ENCODE measurements around the gene STUM.
"Not testable (repeated sequence)": the region's sequence is repeated elsewhere in the genome, so short reads cannot be mapped to it uniquely, and the experiment has no call there.

Gene STUM

GRCh38 chr1:226633541-226634165 lies 85.1 kb downstream of the STUM start:
- Histone ChIP-seq H3K9me3 (ENCODE audit: control insufficient read depth, insufficient read depth, low read length) (no peaks in the 10 kb centered on the region), H3K27me3 (ENCODE audit: control insufficient read depth, insufficient read depth, low read length) (no peaks in the 10 kb centered on the region), H3K36me3 (ENCODE audit: control insufficient read depth, insufficient read depth, low read length) (no peaks in the 10 kb centered on the region), H3K4me3 (ENCODE audit: low read depth, low read length) (no peak overlapping the region), H3K4me1 (ENCODE audit: control insufficient read depth, insufficient read depth, low read length) (no peaks in the 10 kb centered on the region), H3K9ac (ENCODE audit: low read depth, low read length) (no peak overlapping the region)

GRCh38 chr1:226634166-226634588 lies 85.6 kb downstream of the STUM start:
- H3K36me3 ChIP-seq (ENCODE audit: control insufficient read depth, insufficient read depth, low read length), result no peaks in the 10 kb centered on the region
- H3K4me3 ChIP-seq (ENCODE audit: low read depth, low read length), result no peak overlapping the region
- H3K27me3 ChIP-seq (ENCODE audit: control insufficient read depth, insufficient read depth, low read length), result no peaks in the 10 kb centered on the region
- no peak overlapping the region for H3K9ac ChIP-seq (ENCODE audit: low read depth, low read length)
- no peaks in the 10 kb centered on the region for H3K4me1 ChIP-seq (ENCODE audit: control insufficient read depth, insufficient read depth, low read length)
- H3K9me3 ChIP-seq (ENCODE audit: control insufficient read depth, insufficient read depth, low read length), result no peaks in the 10 kb centered on the region

GRCh38 chr1:226634611-226635246 lies 86.2 kb downstream of the STUM start:
- no peaks in the 10 kb centered on the region for H3K9me3 ChIP-seq (ENCODE audit: control insufficient read depth, insufficient read depth, low read length)
- H3K36me3 ChIP-seq (ENCODE audit: control insufficient read depth, insufficient read depth, low read length), result no peaks in the 10 kb centered on the region
- no peaks in the 10 kb centered on the region for H3K27me3 ChIP-seq (ENCODE audit: control insufficient read depth, insufficient read depth, low read length)
- no peak overlapping the region for H3K4me3 ChIP-seq (ENCODE audit: low read depth, low read length)
- H3K9ac ChIP-seq (ENCODE audit: low read depth, low read length), result no peak overlapping the region
- no peaks in the 10 kb centered on the region for H3K4me1 ChIP-seq (ENCODE audit: control insufficient read depth, insufficient read depth, low read length)

GRCh38 chr1:226635456-226635941 lies 86.9 kb downstream of the STUM start:
- Histone ChIP-seq H3K36me3 (ENCODE audit: control insufficient read depth, insufficient read depth, low read length) (no peaks in the 10 kb centered on the region), H3K4me1 (ENCODE audit: control insufficient read depth, insufficient read depth, low read length) (no peaks in the 10 kb centered on the region), H3K9me3 (ENCODE audit: control insufficient read depth, insufficient read depth, low read length) (no peaks in the 10 kb centered on the region), H3K27me3 (ENCODE audit: control insufficient read depth, insufficient read depth, low read length) (no peaks in the 10 kb centered on the region), H3K4me3 (ENCODE audit: low read depth, low read length) (no peak overlapping the region), H3K9ac (ENCODE audit: low read depth, low read length) (no peak overlapping the region)

GRCh38 chr1:226636847-226637096 lies 88.2 kb downstream of the STUM start:
- H3K4me1 ChIP-seq (ENCODE audit: control insufficient read depth, insufficient read depth, low read length), result no peaks in the 10 kb centered on the region
- H3K9ac ChIP-seq (ENCODE audit: low read depth, low read length), result no peak overlapping the region
- no peaks in the 10 kb centered on the region for H3K27me3 ChIP-seq (ENCODE audit: control insufficient read depth, insufficient read depth, low read length)
- no peak overlapping the region for H3K4me3 ChIP-seq (ENCODE audit: low read depth, low read length)
- H3K36me3 ChIP-seq (ENCODE audit: control insufficient read depth, insufficient read depth, low read length), result no peaks in the 10 kb centered on the region
- H3K9me3 ChIP-seq (ENCODE audit: control insufficient read depth, insufficient read depth, low read length), result no peaks in the 10 kb centered on the region

- Histone ChIP-seq H3K27me3 (ENCODE audit: control insufficient read depth, insufficient read depth, low read length) (no peaks in the 10 kb centered on the region), H3K36me3 (ENCODE audit: control insufficient read depth, insufficient read depth, low read length) (no peaks in the 10 kb centered on the region), H3K9ac (ENCODE audit: low read depth, low read length) (no peak overlapping the region), H3K9me3 (ENCODE audit: control insufficient read depth, insufficient read depth, low read length) (no peaks in the 10 kb centered on the region), H3K4me1 (ENCODE audit: control insufficient read depth, insufficient read depth, low read length) (no peaks in the 10 kb centered on the region), H3K4me3 (ENCODE audit: low read depth, low read length) (no peak overlapping the region)
Observed at GRCh38 chr1:226637147-226637935, 88.8 kb downstream of the STUM start.

- Histone ChIP-seq H3K4me1 (ENCODE audit: control insufficient read depth, insufficient read depth, low read length) (no peaks in the 10 kb centered on the region), H3K9me3 (ENCODE audit: control insufficient read depth, insufficient read depth, low read length) (no peaks in the 10 kb centered on the region), H3K36me3 (ENCODE audit: control insufficient read depth, insufficient read depth, low read length) (no peaks in the 10 kb centered on the region)
Observed at GRCh38 chr1:226638001-226638601, 89.5 kb downstream of the STUM start.

GRCh38 chr1:226638608-226639007 lies 90.0 kb downstream of the STUM start:
- H3K36me3 ChIP-seq (ENCODE audit: control insufficient read depth, insufficient read depth, low read length), result no peaks in the 10 kb centered on the region
- no peaks in the 10 kb centered on the region for H3K4me1 ChIP-seq (ENCODE audit: control insufficient read depth, insufficient read depth, low read length)

More at GRCh38 chr1:226638001-226638601, 89.5 kb downstream of the STUM start:
- H3K9ac ChIP-seq (ENCODE audit: low read depth, low read length), result no peak overlapping the region
- no peak overlapping the region for H3K4me3 ChIP-seq (ENCODE audit: low read depth, low read length)
- no peaks in the 10 kb centered on the region for H3K27me3 ChIP-seq (ENCODE audit: control insufficient read depth, insufficient read depth, low read length)

GRCh38 chr1:226639206-226639605 lies 90.6 kb downstream of the STUM start:
- not testable (repeated sequence) for H3K4me3 ChIP-seq (ENCODE audit: low read depth, low read length); H3K27me3 ChIP-seq (ENCODE audit: control insufficient read depth, insufficient read depth, low read length); H3K9me3 ChIP-seq (ENCODE audit: control insufficient read depth, insufficient read depth, low read length); H3K4me1 ChIP-seq (ENCODE audit: control insufficient read depth, insufficient read depth, low read length); H3K36me3 ChIP-seq (ENCODE audit: control insufficient read depth, insufficient read depth, low read length); H3K9ac ChIP-seq (ENCODE audit: low read depth, low read length)

More at GRCh38 chr1:226638608-226639007, 90.0 kb downstream of the STUM start:
- no peak overlapping the region for H3K4me3 ChIP-seq (ENCODE audit: low read depth, low read length)
- H3K27me3 ChIP-seq (ENCODE audit: control insufficient read depth, insufficient read depth, low read length), result no peaks in the 10 kb centered on the region
- no peaks in the 10 kb centered on the region for H3K9me3 ChIP-seq (ENCODE audit: control insufficient read depth, insufficient read depth, low read length)
- H3K9ac ChIP-seq (ENCODE audit: low read depth, low read length), result no peak overlapping the region

- H3K36me3 ChIP-seq (ENCODE audit: control insufficient read depth, insufficient read depth, low read length), result no peaks in the 10 kb centered on the region
- H3K9ac ChIP-seq (ENCODE audit: low read depth, low read length), result no peak overlapping the region
- no peaks in the 10 kb centered on the region for H3K4me1 ChIP-seq (ENCODE audit: control insufficient read depth, insufficient read depth, low read length)
- no peak overlapping the region for H3K4me3 ChIP-seq (ENCODE audit: low read depth, low read length)
- no peaks in the 10 kb centered on the region for H3K27me3 ChIP-seq (ENCODE audit: control insufficient read depth, insufficient read depth, low read length)
- H3K9me3 ChIP-seq (ENCODE audit: control insufficient read depth, insufficient read depth, low read length), result no peaks in the 10 kb centered on the region
Observed at GRCh38 chr1:226639631-226640061, 91.1 kb downstream of the STUM start.

GRCh38 chr1:226640321-226641136 lies 92.0 kb downstream of the STUM start:
- Histone ChIP-seq H3K36me3 (ENCODE audit: control insufficient read depth, insufficient read depth, low read length) (no peaks in the 10 kb centered on the region), H3K4me1 (ENCODE audit: control insufficient read depth, insufficient read depth, low read length) (no peaks in the 10 kb centered on the region), H3K9ac (ENCODE audit: low read depth, low read length) (no peak overlapping the region), H3K9me3 (ENCODE audit: control insufficient read depth, insufficient read depth, low read length) (no peaks in the 10 kb centered on the region), H3K4me3 (ENCODE audit: low read depth, low read length) (no peak overlapping the region), H3K27me3 (ENCODE audit: control insufficient read depth, insufficient read depth, low read length) (no peaks in the 10 kb centered on the region)

All from iPS-15b (cell line).